D721Med (cell line): ENCODE results near the gene GRAMD2A.

Source experiments
- DNase-seq: peaks from one replicate; pipeline ENCODE4 v3.0.0; 2011; ENCODE audit warnings: low spot score; ENCODE audit not compliant: insufficient read length
- FAIRE-seq: peaks from 2 replicates; lab custom pipeline; 2011; peaks lifted over from hg19 to GRCh38; lab: Jason Lieb, UNC
- CTCF ChIP-seq: IDR thresholded peaks from 2 replicates; pipeline ENCODE4 v1.5.1; 2012; ENCODE audit warnings: mild to moderate bottlenecking, control low read depth; ENCODE audit not compliant: insufficient read depth; ENCODE audit errors: missing control alignments

GRAMD2A gene

DNA sequence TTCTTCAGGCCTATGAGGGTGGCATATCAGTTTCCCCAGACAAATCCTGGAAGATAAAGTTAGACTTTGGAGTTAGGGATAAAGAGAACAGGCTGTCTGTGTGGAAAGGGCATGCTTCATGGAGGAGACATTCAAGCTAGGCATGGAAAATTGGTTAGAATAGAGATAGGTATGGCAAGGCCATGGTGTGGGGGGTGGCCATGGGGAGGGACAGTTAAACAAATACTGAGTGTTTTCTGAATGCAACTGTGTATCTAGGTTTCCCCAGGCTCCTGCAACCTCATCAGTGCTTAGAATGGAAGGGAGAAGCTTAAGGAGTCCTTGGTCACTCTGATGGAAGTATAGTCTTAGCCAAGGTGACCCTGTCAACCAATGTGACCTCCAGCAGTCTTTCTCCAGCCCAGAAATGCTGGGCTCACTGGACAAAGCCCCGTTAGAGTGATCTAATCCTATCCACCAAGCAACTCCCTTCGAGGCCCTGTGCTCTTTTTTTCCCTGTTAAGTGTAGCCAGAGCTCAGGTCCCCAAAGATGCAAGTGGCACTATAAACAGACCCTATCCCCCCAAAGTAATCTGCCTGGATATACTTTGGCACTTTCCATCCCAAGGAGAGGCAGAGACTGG, 38.9 kb upstream of the GRAMD2A start:
- FAIRE-seq (no peak), DNase-seq (no peak)
- no peak for TF ChIP-seq CTCF

DNA sequence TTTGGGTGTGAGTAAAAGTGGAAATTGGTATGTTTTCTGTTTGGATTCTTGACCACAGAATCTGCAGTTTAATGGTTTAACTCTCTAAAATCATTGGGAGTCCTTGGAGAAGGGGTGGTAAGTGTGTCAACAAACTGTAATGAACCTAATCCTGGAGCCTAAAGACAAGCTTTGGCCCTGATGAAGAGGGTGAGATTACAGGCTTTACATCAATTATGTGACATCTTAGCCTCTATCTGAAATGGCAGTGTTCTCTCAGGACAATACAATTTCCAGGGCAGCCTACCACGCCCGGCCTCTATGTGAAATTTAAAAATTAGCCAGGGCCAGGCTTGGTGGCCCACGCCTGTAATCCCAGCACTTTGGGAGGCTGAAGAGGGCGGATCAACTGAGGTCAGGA, 37.7 kb upstream of the GRAMD2A start:
- FAIRE-seq = no peak
- no peak for DNase-seq
- TF ChIP-seq CTCF = no peak

GRCh38 chr15:72233769-72234168, 36.2 kb upstream of the GRAMD2A start:
- no peak for FAIRE-seq
- no peak for TF ChIP-seq CTCF
- DNase-seq = no peak

DNA sequence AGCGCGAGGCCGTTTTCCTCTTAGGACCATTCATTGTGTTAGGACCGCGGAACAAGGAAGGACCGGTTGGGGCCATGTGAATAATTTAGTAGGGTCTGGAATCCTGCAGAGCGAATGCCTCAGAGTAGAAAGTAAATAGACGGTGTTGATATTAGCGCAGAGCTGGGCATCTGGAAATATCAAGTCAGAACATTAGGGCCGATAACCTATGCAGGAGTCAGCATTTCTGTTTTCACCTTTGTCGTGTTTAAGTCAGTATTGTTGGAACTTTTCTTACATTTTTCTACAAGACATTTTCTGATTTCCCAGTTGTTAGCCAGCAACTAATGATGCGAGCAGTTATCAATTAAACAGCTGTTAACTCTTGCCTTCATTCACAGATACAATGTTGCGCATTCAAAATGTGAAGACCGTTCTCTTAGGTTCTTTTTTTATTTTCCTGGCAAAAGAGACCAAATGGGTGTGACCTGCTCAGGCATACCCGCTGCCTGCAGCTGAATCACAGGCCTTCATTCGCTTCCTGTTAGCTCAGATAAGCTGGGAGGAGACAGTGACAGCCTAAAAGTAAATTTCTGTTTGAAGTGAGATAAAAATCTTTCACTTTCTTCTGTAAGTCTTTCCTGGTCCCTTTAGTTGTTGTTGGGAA, 34.4 kb upstream of the GRAMD2A start:
- no peak for TF ChIP-seq CTCF
- FAIRE-seq = no peak
- no peak for DNase-seq

- no peak for TF ChIP-seq CTCF
- peak; percentile 75 for DNase-seq
- FAIRE-seq = no peak
Observed at GRCh38 chr15:72231066-72231832, 33.7 kb upstream of the GRAMD2A start, which contains the start of gene PKM. Gene PKM (minus strand): TSS chr15:72231190. CDS start chr15:72219097, 12,093 bp downstream.

GRCh38 chr15:72230197-72231065, 32.8 kb upstream of the GRAMD2A start:
- DNase-seq (no peak), FAIRE-seq (no peak)
- TF ChIP-seq CTCF = no peak
